Left ventricle myocardium inferior (tissue), 1 donor: ENCODE measurements around the gene ST6GALNAC2. TPM values are rescaled to one million over a fixed set of nuclear protein-coding genes. Genes with fewer than 3 reads are reported as not detected.

ENCODE experiments used
- DNase-seq: peaks from one replicate; pipeline ENCODE4 v3.0.0-alpha.2; 2020
- H3K27ac ChIP-seq: fragments of 200-600 bp; replicated peaks from 2 replicates; pipeline ENCODE4 v1.8.0; 2021
- H3K27me3 ChIP-seq: fragments of 200-600 bp; 2 replicates; pipeline ENCODE4 v1.8.0; 2021; ENCODE audit warnings: low read depth
- H3K36me3 ChIP-seq: fragments of 200-600 bp; 2 replicates; pipeline ENCODE4 v1.8.0; 2021
- H3K4me1 ChIP-seq: fragments of 200-600 bp; 2 replicates; pipeline ENCODE4 v1.8.0; 2021
- H3K4me3 ChIP-seq: fragments of 200-600 bp; 2 replicates; pipeline ENCODE4 v1.8.0; 2021; ENCODE audit warnings: mild to moderate bottlenecking, moderate library complexity
- H3K9me3 ChIP-seq: fragments of 200-600 bp; replicated peaks from 2 replicates; pipeline ENCODE4 v1.8.0; 2021
- intact Hi-C: fragments of 100-400 bp; cut with micrococcal nuclease; formaldehyde crosslinking; loops from one replicate; pipeline ENCODE4 v1.11.0; 2022
- total RNA-seq: library from RNA; stranded (reverse); fragmentation: NEBNext Ultra II Directional; extraction: Animal tissue kit (Norgen Biotek cat#: 25700); gene quantifications from one replicate; pipeline ENCODE4 v1.2.1, GENCODE V29; 2021
- TF ChIP-seq, protein P1 (sequence below): fragments of 200-600 bp; IDR thresholded peaks from 2 replicates; pipeline ENCODE4 v1.8.0; 2021; ENCODE audit warnings: antibody characterized with exemption, mild to moderate bottlenecking, borderline replicate concordance
- donor health status: DM: no; HTN: yes; CAD: no; lungs with severe emphysema.

The ST6GALNAC2 gene
- total RNA-seq, 1 donor from 2014 or later, result 4.3 TPM

DNA sequence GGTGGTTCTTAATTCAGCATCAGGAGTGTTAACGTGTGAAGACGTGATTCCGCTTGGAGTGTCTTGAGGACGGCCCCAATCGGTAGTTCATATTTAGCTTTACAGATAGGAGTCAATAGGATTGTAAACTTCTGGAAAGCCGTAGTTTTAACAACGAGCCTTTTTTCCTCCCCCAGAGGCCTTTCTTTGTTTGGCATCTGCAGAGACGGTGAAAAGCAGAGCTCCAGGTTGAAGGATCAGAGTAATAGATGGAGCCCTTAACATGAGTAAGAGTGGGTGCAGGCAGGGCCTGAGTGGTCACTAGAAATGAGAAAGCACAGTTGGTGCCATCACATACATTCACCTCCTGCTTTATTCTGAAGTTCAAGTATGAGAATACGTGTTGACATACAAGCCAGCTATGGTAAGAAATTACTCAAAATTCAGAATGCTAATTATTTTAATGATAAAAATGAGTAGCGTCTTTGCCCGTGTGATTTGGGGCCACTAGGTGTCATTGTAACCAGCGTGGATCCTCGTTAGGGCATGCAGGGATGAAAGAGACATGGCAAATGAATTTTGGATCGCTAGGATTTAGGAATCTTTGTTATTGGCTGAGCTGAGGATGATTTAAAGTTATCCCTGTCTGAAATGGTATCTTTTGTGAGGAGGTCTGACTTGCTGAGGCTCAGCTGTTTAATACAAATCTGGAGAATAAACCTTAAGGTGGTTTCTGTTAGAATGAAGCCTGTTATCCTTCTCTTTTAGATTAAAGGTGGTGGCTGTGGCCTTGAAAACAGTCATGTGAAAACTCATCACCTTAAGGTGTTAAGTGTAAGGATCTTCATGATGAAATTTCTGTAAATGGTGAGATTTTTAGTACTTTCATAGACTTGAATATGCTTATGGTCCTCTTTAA lies 27.2 kb downstream of the ST6GALNAC2 start:
- Histone ChIP-seq H3K36me3 (peaks cover 18% of the 10 kb centered on the region), H3K9me3 (no peaks in the 10 kb centered on the region), H3K27me3 (no peaks in the 10 kb centered on the region), H3K27ac (peak overlapping the region; percentile 87), H3K4me1 (peaks cover 73% of the 10 kb centered on the region), H3K4me3 (peak overlapping the region; percentile 79)
- intact Hi-C loops, result no loop called here
- TF ChIP-seq, protein P1, sequence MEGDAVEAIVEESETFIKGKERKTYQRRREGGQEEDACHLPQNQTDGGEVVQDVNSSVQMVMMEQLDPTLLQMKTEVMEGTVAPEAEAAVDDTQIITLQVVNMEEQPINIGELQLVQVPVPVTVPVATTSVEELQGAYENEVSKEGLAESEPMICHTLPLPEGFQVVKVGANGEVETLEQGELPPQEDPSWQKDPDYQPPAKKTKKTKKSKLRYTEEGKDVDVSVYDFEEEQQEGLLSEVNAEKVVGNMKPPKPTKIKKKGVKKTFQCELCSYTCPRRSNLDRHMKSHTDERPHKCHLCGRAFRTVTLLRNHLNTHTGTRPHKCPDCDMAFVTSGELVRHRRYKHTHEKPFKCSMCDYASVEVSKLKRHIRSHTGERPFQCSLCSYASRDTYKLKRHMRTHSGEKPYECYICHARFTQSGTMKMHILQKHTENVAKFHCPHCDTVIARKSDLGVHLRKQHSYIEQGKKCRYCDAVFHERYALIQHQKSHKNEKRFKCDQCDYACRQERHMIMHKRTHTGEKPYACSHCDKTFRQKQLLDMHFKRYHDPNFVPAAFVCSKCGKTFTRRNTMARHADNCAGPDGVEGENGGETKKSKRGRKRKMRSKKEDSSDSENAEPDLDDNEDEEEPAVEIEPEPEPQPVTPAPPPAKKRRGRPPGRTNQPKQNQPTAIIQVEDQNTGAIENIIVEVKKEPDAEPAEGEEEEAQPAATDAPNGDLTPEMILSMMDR, result peak; percentile 51
- DNase-seq, result no peak

DNA sequence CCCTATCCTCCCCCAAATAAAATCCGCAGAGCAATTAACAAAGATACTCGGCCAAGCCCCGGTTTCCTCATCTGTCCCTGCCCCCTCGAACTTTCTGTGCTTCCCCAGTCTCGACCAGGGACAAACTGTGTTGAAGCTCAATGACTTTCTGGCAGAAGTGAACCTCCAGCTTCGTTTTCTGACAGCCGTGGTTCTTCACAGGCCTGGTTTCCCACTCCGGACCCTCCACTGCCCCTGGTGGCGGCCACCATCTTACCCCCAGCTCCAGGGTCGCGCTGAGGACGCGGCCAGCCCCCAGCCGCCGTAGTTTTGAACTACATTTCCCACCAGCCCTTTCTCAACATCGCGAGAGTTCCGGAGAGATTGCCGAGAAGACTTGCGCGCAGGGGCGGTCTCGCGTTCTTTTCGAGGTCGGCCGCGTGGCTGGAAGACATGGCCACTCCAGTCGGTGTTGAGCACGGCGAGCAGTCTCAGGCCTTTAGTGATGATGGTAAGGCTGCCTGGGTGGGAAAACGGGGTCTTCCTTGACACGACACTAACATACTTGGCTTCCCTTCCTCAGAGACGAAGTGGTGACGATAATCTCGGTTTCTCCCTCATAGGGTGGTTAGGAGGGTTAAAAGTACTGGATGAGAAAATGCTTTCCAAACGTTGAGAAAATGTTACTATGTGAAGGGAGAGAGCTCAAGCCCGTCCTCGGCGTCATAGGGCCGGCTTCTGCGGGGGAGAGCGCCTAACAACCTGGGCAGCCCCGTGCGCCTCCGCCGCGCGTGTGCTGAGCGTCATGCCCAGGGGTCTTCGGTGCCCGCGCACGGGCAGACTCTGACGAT lies 28.1 kb downstream of the ST6GALNAC2 start:
- TF ChIP-seq, protein P1, result peak; percentile 63
- peak overlapping the region; percentile 87 for H3K27ac ChIP-seq
- H3K4me1 ChIP-seq, result peaks cover 76% of the 10 kb centered on the region
- H3K27me3 ChIP-seq, result no peaks in the 10 kb centered on the region
- no peaks in the 10 kb centered on the region for H3K9me3 ChIP-seq
- intact Hi-C loops, result no loop called here
- H3K4me3 ChIP-seq, result peak overlapping the region; percentile 79
- H3K36me3 ChIP-seq, result peaks cover 12% of the 10 kb centered on the region
- peak; percentile 92 for DNase-seq

DNA sequence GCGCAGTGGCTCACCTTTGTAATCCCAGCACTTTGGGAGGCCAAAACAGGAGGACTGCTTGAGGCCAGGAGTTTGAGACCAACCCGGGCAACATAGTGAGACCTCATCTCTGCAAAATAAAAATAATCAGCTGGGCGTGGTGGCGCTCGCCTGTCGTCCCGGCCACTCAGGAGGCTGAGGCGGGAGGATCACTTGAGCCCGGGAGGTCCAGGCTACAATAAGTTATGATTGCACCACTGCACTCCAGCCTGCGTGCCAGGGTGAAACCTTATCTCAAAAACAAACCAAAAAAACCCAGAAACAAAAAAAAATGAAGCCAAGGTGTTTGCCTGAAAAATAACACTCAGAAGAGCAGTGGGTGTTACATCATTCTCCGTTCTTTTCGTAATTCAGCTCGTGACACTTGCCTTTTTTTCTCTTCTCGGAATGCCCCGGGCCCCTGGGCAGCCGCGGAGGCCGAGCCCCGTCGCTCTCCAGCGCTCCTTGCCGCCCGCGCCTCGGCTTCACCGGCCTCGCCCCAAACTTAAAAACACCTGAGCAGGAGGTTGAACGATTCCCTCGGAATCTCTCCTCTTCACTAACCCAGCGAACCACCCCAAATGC lies 28.8 kb downstream of the ST6GALNAC2 start:
- H3K4me1 ChIP-seq, result peaks cover 71% of the 10 kb centered on the region
- intact Hi-C loops, result no loop called here
- DNase-seq, result no peak

DNA sequence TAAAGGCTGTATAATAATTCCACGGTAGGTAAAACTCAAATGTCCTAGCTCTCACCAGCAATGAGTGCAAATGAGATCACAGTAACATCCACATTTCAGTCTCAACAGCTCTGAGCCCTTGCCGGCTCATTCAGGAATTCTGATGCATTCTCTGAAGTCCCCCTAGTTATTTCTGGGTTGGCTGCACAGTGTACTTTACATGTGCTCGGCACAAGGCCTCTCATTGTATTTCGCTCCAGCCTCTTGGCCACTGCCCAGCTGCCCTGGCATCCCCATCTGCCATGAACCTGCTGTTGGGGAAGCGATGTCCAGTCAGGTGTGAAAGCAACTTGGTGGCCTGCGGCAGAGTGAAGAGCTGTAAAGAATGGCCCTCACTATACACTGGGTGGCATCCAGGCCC lies 31.5 kb downstream of the ST6GALNAC2 start:
- intact Hi-C loops, result no loop called here
- Histone ChIP-seq H3K27me3 (no peaks in the 10 kb centered on the region), H3K36me3 (no peaks in the 10 kb centered on the region), H3K4me1 (peaks cover 55% of the 10 kb centered on the region), H3K9me3 (no peaks in the 10 kb centered on the region), H3K27ac (peak overlapping the region; percentile 81), H3K4me3 (no peak overlapping the region)
- TF ChIP-seq, protein P1, result no peak
- peak; percentile 75 for DNase-seq

More for the DNA sequence above, 28.8 kb downstream of the ST6GALNAC2 start:
- TF ChIP-seq, protein P1, result no peak
- Histone ChIP-seq H3K9me3 (no peaks in the 10 kb centered on the region), H3K36me3 (peaks cover 7% of the 10 kb centered on the region), H3K4me3 (peak overlapping the region; percentile 79), H3K27ac (peak overlapping the region; percentile 87), H3K27me3 (no peaks in the 10 kb centered on the region)
